ENCODE data around the gene AADAC.

GRCh38 chr3:151800431-151800830 lies 13.5 kb upstream of the AADAC start:
- TF ChIP-seq POLR2A (IDR thresholded peaks at IDR 0.05) (no peak), CTCF (IDR thresholded peaks at IDR 0.05) (no peak)
